Stimulated activated CD8-positive, alpha-beta memory T cell treated with anti-CD3 and anti-CD28 coated beads, Interleukin-4, amount 100 ng/mL, for 24 hours (primary cell): ENCODE data around the gene TRIM44.
A peak's percentile ranks its signal among the peaks of the same experiment; 100 is the strongest.

Experiments
- DNase-seq: peaks from one replicate; pipeline ENCODE4 v3.0.0-alpha.2; 2020; ENCODE audit warnings: low read depth

TRIM44 gene

GRCh38 chr11:35662649-35663407, at the start of gene TRIM44:
Gene TRIM44, plus strand, starts transcription at chr11:35662775. Its CDS starts 337 bp downstream, at chr11:35663112.
- peak; percentile 76 for DNase-seq

GRCh38 chr11:35614939-35615569, 47.5 kb upstream of the TRIM44 start:
- no peak for DNase-seq

GRCh38 chr11:35615921-35616900, 46.4 kb upstream of the TRIM44 start:
- no peak for DNase-seq

GRCh38 chr11:35617316-35617686, 45.3 kb upstream of the TRIM44 start:
- DNase-seq = no peak

GRCh38 chr11:35617687-35618496, 44.7 kb upstream of the TRIM44 start, which contains the start of gene FJX1:
Gene FJX1, plus strand, starts transcription at chr11:35618460. Its CDS starts 177 bp downstream, at chr11:35618637.
- no peak for DNase-seq

GRCh38 chr11:35618497-35619115, 44.0 kb upstream of the TRIM44 start:
- no peak for DNase-seq

- no peak for DNase-seq
Observed at GRCh38 chr11:35619116-35619854, 43.3 kb upstream of the TRIM44 start.

GRCh38 chr11:35619855-35620640, 42.5 kb upstream of the TRIM44 start:
- DNase-seq = no peak

- no peak for DNase-seq
Observed at GRCh38 chr11:35620795-35621194, 41.8 kb upstream of the TRIM44 start.

- no peak for DNase-seq
Observed at GRCh38 chr11:35621620-35622019, 41.0 kb upstream of the TRIM44 start.

GRCh38 chr11:35622070-35622469, 40.5 kb upstream of the TRIM44 start:
- DNase-seq = no peak

- no peak for DNase-seq
Observed at GRCh38 chr11:35623621-35624168, 38.9 kb upstream of the TRIM44 start.

- no peak for DNase-seq
Observed at GRCh38 chr11:35624316-35624715, 38.3 kb upstream of the TRIM44 start.

GRCh38 chr11:35624781-35625180, 37.8 kb upstream of the TRIM44 start:
- DNase-seq = no peak

GRCh38 chr11:35626501-35626900, 36.1 kb upstream of the TRIM44 start:
- DNase-seq = no peak

- DNase-seq = no peak
Observed at GRCh38 chr11:35629511-35629910, 33.1 kb upstream of the TRIM44 start.

- DNase-seq = no peak
Observed at GRCh38 chr11:35629914-35630313, 32.7 kb upstream of the TRIM44 start.

- DNase-seq = no peak
Observed at GRCh38 chr11:35631891-35632290, 30.7 kb upstream of the TRIM44 start.

GRCh38 chr11:35632301-35632700, 30.3 kb upstream of the TRIM44 start:
- no peak for DNase-seq
